NK-92 (cell line): ENCODE data around the gene CRBN.

Experiments used
- DNase-seq: peaks from one replicate; lab custom pipeline; 2025; ENCODE audit not compliant: unreplicated experiment; lab: John Stamatoyannopoulos, UW

Gene CRBN

DNA sequence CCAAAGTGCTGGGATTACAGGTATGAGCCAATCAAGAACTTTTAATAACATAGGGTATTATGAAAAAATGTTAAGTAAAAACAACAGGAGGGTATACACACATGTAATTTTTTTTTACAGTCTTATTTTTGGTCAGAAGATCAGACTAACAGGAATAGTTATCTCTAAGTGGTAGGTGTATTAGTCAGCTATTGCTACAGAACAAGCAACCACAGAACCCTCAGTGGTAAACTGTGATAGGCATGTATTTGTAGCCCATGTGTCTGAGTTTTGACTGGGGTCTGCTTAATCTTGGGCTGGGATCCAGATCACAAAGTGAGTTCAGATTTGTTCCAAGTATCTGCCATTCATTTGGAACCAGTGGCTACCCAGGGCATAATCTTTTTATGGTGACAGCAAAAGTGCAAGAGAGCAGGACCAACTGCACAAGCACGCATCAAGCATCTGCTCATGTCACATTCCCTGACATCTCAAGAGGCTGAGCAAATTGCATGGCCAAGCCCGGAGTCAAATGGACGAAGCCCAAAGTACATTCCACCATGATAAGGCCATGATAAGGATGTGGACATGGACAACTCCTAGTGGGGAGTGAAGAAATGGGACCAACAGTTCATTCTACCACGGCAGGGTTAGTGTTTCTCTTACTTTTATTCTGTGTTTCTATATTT lies 66.3 kb downstream of the CRBN start:
- no peak for DNase-seq

DNA sequence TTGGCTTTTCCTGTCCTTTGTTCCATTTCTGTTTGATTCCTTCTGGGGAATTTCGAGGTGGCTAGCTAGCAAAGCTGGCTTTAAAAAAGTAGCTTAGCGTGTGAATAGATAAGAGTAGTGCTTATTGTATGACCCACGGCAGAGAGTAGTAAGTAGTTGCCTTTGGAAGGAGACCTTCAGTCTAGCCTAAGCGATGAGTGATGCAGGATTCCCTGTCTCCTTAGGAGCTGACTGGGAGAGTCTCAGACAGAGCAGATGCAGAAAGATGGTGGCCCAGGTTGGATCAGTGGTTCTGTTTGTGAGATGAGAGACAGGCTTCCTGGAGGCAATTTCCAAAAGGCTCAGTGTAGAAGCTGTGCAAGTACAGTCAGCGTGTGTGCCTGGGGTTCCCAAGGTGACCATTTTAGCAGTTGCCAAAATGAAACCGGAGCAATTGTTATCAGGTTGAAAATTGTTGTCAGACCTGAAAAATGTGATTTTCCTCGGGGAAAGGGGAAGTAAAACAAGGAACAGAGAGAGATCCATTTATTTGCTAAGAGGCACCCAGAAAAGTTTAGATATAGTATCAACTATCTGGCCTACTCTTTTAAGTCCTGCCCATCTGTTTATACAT lies 68.6 kb downstream of the CRBN start:
- no peak for DNase-seq

DNA sequence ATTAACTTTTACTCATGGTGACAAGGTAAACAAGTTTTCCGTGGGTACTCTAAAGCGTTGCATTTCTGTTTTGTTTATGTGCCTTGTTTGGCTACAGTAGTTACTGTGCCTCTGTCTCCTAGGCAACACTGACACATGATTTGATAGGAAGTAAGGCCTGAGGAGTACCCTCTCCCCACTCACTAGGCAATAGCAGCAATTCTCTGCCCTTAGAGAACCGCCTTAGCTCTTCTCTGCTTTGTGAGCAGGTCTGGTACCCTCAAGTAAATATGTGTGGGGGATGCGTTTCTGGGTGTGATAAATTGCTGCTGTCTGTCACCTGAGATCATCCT lies 69.2 kb downstream of the CRBN start, which contains the start of gene IL5RA:
IL5RA (minus strand) TSS at position 76 of the 332 bp plus-strand sequence. CDS start 5,390 bp downstream, outside the sequence.
- no peak for DNase-seq

DNA sequence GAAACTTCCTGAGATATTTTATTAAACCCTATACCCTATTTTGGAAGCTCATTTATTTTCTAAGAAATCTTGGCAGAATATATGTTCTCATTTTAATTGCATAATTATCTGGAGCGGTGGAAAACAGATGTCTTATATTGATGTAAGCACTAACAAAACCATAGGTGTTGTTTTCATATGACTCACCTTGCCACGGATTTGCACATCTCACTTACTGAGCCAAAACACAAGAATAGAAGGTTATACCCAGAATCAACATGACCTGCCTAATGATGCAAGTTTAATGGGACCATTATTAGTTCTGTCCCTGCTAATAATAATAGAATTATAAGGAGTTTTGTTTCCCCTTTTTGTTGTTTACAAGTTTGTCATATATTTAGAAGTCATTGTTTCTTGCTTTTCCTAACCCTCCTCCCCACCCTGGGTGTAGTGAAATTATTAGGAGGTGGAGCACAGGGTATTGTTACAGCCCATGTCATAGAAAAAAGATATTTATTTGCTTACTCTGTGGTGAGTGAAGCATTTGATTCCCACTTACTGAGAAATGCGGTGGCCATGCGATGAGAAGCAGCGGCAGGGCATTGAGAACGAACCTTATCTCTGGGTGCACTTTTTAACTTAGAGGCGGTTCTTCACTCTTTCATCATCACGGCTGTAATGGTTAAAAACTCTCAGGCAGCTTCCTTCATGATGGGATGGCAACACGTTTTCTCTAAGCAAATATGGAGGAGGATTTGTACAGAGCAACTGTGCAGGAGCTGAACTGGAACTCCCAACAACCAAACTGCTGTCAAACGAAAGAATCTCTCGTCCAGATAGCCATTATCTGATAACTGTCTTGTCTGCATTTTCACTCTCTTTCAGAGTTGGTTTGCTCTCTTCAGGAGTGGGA lies 69.8 kb downstream of the CRBN start:
- no peak for DNase-seq

DNA sequence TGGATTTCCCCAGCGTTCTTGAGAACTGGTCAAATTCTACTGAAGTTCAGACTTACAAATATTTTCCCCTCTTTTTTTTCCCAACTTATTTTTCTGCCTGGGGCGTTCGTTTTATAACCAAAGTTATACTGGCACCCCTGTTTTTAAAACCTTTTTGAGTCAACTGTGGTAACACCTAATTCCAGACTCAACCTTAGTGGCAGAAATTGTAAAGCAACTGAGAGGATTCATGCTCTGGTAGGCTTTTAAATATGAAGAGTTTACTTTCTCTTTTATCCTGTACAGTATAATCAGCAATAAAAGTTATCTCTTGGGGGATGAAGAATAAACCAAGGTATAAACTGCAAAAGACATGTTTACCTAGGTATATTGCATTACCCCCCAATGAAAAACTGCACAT lies 71.6 kb downstream of the CRBN start:
- no peak for DNase-seq

DNA sequence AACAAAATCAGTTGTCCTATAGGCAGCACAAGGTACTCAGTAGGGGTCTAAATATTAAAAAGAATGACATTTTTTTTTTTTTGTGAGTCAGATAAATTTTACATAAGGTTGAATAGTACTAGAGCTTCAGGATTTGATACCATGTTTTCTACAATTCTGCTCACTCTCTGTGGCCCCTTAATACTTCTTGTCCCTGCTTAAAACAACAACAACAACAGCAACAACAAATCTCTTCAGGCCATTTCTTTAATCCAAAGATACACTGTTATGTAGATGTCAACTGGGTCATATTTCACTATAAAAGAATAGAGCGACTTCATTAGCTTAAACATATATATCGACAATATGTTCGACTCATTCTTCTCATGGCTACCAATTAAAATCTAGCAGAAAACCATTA lies 72.3 kb downstream of the CRBN start:
- DNase-seq: no peak

DNA sequence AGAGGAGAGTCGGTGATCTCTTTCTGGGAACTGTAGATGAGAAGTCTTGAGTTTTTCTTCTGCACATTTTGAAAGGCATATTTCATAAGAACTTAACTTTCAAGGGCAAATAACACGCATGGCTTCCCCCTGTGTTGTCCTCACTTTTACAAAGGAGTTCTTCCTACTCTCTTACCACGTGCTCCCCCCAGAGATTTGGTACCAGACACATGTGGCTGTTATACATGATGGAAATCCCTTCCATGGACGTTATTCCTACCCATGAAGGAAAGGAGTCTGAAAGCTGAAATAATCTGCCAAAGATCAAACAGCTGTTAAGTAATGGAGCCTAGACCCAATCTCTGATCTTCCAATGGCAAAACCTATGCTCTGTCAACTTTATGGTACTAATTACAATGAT lies 73.7 kb downstream of the CRBN start:
- DNase-seq: no peak

DNA sequence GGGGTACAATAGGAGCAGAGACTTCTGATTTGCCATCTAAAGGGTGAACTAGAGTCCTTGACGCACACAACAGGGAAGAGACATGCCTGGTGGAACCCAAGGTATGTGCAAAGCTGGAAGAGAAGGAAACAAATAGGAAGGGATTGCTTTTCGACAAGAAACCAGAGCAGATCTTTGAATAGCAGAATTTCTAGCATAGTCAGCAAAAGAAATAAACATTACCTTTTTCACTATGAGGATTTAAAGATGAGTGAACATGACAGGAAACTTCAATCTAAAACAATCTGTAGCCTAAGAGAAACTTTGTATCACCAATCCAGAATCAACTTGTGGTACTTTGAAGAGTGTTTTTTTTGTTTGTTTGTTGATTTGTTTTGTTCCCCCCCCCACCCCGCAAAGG lies 74.2 kb downstream of the CRBN start:
- DNase-seq: no peak

DNA sequence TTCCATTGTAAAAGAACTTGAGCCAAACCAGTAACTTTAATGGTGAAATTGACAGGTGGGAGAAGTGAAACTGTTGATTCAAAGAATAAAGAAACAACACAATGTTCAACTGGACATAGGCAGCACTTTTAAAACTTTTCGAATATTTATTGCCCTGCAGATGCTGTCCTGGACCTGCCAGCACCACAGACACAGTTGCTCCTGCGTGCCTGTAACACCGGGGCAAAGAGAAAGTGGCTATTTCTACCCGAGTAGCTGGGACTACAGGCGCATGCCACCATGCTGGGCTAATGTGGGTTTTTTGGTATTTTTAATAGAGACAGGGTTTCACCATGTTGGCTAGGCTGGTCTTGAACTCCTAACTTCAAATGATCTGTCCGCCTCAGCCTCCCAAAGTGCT lies 76.7 kb downstream of the CRBN start:
- no peak for DNase-seq

DNA sequence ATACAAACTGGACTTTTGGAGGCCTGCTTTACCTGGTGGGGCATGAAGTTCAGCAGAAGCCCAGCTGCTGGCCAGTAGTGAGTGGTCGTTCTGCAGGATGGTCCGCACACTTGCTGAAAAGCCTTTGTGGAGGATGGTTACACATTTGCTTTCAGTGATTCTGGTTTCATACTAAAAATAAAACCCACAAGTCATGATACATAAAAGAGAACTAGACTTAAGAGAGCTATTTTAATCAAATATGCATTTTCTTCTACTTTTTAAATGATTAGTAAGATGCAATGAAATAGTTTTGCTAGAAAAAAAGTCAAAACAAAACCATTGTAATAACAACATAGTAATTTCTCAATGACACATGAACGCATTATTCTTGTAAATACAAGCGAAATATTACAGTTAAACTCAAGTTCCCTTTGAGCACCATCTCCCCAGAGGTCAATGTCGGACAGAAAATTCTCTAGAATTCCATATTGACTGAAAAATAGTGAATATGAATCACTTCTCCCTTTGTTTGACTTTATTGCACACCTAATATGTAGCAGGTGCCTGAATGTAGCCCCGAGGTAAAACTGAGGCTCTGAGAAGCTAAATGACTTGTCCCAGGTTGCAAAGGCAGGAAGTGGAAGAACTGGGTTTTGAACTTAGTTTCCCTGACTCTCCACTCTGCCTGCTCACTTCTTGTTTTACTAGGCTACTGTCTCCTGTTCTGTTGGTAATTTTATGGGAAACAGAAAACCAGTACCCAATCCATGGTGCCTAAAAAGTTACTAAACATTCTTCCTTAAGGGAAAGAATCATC lies 77.6 kb downstream of the CRBN start:
- no peak for DNase-seq
